HL-60/S4 treated with phorbol 12-myristate 13-acetate at 8.2 ng/mL for 4 days and 3 days (cell line): ENCODE results near the gene ARSD.
"Not testable (repeated sequence)": the region's sequence is repeated elsewhere in the genome, so short reads cannot be mapped to it uniquely, and the experiment has no call there.

ENCODE experiments used
- in situ Hi-C: fragments of 300-500 bp; cut with MboI; formaldehyde crosslinking; loops from 2 replicates; pipeline ENCODE4 v1.15.0; 2022; ENCODE audit warnings: low sequenced_read_pairs

Gene ARSD

DNA sequence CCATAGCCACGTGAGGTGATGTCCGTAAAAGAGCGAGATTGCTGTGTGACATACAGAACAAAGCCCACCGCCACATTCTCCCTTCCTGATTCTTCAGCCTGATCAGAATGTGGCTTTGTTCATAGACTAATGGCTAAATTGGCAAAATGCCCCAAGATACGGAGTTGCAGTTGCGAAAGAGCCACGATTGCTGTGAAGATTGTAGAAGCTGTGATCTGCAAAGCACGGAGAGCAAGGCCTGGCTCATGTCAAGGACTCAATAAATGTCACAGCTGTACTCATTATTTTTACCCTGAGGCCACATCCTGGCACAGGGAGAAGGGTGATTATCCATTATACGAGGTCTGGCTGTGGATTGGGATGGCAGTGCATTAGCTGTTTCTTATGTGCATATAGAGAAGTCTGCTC lies 34.2 kb downstream of the ARSD start:
- in situ Hi-C loops, result no loop called here

DNA sequence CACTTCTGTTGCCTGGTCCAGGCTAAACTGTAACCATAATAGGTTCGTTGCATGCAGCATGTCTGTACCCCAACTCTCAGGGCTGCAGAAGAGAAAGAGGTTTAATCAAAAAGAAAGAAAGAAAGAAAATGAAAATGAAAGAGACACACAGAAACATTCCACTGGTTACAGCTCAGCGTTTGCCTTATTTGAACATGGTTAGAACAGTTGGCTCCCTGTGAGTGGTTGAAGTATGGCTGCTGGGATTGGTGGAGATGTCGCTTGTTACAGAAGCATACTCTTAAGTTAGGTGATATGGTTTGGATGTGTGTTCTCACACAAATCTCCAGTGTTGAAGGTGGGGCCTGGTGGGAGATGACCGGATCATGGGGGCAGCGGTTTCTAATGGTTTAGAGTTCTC lies 36.3 kb downstream of the ARSD start:
- in situ Hi-C loops, result no loop called here

DNA sequence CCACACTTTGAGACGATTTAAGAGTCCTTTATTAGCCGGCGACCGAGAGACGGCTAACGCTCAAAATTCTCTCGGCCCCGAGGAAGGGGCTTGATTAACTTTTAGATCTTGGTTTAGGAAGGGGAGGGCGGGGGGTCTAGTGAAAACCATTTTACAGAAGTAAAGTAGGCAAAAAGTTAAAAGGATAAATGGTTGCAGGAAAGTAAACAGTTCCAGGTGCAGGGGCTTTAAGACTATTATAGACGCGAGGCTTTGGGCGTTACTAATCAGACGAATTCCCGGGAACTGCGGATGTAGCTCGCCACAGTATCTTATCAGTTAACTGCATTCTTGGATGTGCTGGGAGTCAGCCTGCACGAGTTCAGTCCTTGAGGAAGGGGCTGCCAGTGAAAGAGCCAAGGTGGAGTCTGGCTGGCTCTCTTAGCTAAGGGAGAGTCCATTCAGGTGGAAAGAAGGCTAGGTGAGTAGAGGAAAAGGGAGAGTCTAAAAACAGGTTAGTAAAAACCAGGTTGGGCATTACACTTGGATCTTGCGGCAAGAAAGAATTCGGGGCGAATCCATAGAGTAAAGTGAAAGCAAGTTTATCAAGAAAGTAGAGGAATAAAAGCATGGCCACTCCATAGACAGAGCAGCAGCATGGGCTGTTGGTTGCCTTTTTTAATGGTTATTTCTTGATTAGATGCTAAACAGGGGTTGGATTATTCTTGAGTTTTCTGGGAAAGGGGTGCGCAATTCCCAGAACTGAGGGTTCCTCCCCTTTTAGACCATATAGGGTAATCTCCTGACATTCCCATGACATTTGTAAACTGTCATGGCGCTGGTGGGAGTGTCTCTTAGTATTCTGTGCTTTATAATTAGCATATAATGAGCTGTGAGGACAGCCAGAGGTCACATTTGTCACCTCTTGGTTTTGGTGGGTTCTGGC lies 38.3 kb downstream of the ARSD start:
- in situ Hi-C loops, result not testable (repeated sequence)

DNA sequence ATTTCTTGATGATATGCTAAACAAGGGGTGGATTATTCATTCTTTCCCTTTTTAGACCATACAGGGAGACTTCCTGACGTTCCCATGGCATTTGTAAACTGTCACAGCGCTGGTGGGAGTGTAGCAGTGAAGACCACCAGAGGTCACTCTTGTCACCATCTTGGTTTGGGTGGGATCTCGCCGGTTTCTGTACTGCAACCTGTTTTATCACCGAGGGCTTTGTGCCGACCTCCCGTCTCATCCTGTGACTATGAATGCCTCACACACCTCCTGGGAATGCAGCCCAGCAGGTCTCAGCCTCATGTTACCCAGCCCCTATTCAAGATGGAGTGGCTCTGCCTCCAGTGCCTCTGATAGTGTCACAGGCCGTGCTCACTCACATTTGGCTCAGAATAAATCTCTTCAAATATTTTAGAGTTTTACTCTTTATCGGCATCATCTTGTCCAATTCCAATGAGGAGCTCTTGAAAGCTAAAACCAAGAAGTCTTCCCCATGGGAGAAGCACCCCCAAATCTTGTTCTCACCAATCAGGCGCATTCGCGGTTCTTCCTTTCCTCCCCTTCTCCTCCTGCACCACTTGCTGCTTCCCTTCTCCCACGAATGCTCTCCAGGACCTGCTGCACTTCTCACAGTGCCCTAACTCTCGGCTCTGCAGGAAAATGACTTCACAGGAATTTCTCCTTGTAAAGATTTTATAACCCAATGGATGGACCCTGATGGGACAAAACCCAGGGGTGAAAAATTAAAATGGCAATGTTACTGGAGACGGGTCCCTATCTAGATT lies 39.2 kb downstream of the ARSD start:
- in situ Hi-C loops, result not testable (repeated sequence)

DNA sequence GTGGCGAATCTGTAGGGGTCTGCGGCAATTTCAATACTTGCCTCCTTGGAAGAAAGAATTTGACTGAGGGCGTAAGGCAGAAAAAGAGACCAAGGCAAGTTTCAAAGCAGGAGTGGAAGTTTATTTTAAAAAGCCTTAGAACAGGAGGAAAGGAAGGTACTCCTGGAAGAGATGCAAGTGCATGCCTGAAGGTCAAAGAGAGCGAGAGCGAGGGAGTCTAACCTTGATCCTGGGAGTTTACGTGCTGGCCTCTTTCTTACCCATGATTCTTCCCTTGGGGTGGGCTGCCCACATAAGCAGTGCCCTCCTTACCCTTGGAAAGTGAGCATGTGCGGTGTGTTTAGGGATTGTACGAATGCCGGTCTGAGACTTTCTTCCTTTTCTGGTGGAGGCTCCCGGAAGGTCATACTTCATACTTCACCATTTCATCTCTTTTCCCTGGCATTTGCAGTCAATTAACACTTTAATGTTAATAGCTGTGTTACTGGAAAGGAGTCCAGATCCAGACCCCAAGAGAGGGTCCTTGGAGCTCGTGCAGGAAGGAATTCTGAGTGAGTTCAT lies 40.0 kb downstream of the ARSD start:
- in situ Hi-C loops, result no loop called here

DNA sequence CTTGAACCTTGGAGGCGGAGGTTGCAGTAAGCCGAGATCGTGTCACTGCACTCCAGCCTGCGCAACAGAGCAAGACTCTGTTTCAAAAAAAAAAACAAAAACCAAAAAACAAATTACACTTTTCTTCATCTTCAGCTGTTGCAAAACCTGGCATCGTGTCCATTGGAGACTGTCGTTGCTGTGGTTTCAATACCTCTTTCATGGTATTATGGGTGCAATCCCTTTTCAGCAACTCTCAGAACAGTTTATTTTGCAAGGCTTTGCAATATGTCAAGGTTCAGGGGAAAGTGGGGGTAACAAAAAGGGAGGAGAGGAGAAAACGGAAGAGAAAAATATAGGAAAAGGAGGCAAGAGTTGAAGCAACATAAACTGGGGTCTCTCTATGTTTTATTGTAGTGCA lies 40.8 kb downstream of the ARSD start:
- in situ Hi-C loops, result no loop called here

DNA sequence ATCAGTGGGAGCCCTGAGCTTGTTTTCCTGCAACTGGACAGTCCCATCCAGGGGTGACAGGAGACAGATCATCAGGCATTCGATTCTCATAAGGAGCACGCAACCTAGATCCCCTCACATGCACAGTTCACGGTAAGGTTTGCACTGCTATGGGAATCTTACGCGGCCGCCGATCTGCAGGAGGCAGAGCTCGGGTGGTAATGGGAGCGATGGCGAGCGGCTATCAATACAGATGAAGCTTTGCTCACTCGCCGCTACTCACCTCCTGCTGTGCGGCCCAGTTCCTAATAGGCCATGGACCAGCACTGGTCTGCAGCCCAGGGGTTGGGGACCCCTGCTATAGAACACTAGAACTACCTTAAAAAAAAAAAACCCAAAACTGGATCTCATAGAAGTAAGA lies 45.4 kb downstream of the ARSD start:
- in situ Hi-C loops, result no loop called here

DNA sequence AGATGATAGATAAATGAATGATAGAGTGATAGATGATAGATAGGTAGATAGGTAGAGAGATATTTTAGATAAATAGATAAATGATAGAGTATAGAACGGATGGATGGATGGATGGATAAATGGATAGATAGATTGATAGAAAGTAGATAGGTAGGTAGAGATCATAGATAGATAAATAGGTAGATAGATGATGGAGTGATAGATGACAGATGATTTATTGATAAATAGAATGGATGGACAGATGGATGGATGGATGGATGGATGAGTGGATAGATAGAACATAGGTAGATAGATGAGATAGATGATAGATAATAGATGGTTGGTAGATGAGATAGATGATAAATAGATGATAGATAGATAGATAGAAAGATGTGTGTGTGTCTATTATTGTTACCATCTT lies 49.5 kb downstream of the ARSD start:
- in situ Hi-C loops, result no loop called here

DNA sequence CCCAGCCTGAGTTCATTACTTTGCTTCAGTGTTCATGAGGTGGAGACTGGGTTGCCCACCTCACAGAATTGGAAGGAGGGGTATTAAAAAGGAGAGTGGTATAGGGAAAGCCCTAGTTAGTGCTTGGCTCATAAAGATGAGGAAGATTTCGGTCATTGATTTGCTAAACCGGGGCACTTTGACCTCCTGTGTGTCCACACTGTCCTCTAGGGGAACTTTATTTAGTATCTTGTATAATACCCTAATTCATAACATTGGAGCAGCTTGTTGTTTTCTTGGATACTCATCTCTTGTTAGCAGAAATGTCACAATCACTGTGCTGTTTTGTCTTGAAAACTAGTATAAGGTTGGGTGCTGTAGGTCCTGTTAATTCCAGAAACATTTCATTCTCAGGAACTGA lies 50.6 kb downstream of the ARSD start:
- in situ Hi-C loops, result no loop called here

DNA sequence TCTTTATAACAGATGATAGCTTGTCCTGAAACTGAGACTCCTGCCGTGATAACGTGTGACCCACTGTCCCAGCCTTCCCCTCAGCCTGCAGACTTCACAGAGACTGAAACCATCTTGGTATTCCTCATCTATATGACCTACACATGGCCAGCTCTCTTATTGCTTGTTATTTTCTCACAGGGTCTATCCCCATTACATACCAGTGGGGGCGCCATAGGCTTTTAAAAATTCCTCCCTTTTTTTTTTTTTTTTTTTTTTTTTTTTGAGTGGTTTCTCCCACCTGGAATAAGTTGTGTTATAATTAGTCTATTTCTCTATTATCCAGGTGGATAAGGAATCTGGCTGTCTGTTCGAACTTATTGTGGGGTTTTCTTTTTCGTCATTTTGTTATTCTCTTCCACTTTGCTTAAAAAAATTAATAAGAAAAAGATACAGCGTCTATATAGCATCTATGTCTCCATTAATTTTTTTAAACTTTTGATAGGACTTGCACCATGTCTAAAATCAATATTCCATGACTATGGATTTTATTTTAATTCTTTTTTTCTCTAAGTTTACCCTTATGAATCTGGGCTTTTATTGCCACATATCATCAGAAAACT lies 53.2 kb downstream of the ARSD start:
- in situ Hi-C loops, result no loop called here

DNA sequence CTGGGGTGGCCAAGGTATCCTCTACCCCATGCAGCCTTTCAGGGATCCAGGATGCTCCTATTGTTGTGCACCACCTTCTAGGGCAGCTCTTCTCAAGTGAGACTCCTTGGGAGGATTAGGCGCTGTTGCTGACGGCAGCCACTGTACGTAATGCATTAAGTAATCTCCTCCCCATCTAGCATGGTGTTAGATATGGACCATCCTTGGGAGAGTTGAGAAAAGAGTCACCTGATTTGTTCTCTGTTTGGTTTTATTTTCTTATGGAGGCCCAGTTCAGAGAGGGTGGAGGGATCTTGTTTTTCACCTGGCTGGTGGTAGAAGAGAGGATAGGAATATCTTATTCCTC lies 54.0 kb downstream of the ARSD start:
- in situ Hi-C loops, result no loop called here

DNA sequence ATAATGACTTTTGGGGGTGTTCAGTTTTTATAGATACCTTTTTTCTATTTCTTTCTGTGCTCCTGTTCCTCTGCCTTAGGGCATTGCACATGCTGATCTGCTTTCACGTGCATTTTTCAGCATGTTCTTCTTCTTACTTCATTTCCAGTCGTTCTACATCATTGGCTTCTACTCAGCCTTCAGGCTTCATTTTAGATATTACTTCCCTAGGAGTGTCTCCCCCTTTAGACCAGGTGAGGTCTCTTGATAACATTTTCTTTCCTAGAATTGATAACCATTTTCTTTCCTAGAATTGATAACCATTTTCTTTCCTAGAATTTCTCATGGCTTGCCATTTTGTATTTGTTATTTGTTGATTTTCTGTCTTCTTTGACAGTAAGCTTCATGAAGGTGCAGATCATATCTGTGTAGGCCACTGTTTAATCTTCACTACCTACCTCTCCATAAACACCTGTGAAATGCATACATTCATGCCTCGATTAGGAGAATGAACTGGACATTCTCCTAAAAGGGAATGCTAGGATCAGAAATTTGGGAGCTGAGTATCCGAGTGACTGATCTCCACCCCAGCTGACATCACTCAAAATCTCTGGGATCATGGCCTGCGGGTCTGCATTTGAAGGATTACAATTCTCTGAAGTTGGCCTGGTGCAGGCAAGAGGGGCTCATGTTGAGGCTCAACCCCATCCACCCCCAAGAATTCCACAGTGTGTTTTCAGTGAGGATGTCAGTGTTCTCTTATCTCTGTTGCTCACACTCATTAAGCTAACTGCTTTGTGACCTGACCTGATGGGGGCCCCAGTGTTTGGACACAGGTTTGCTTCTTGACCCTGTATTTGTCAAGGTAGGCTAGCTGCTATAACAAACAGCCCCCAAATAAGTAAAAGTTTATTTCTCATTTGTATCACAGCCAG lies 54.7 kb downstream of the ARSD start:
- in situ Hi-C loops, result no loop called here

DNA sequence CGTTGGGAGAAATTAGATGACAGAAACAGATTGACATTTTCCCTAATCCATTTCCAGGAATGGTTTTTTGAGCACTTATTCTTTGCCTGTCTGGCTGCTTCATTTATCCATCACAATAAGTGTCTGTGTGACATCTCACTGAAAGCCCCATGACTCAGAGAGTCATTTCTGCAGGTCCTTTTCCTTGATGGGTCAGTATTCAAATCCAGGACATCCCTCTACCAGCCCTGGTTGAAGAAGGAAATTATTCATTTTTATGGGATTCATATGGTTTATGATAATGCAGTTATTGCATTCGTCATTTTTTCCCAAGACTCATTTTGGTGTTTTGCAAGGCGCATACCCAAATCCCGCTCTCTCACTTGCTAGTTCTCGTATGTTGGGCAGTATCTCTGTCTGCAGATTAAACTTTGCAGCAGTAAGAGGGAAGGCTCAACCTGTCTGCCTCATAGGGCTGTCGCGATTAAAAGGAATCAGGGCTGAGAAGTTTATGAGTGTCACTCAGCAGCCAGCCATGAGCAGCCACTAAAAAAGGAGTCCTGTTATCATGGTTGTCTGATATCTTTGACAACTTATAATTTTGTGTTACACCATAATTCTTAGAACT lies 56.4 kb downstream of the ARSD start:
- in situ Hi-C loops, result no loop called here

DNA sequence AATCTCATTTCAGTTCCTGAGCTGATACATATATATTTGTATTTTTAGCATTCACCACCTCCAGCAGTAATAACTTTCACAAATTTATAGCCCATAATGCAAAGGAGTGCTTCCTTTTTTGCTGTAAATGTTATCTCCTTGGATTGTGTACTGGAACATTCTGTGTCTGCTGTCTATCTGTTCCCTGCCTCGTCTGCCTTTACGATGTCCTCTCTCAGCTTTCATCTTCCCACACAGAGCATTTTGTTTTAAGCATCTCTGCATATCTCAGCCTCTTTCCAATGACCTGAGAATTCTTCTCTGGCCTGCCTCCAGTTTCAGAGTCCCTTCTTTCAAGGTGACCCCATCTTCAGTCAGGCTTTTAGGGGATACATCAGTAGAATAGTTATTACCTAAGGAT lies 57.3 kb downstream of the ARSD start:
- in situ Hi-C loops, result no loop called here

DNA sequence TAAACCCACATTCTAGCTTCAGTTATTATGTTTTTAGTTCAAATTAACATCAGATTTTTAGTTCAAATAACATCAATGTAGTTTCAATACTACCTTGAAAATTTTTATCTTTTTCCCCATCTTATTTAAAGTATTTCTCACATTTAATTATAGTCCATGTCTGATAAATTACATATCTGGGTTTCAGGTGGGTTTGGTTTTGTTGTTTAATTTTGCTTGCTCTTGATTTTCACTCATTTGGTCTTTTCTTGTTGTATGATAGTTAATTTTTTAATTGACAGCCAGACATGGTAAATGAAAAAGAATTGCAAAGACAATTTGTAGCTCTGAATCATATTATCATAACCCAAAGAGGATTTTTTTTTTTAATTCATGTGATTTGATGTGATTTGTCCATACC lies 58.5 kb downstream of the ARSD start:
- in situ Hi-C loops, result no loop called here

DNA sequence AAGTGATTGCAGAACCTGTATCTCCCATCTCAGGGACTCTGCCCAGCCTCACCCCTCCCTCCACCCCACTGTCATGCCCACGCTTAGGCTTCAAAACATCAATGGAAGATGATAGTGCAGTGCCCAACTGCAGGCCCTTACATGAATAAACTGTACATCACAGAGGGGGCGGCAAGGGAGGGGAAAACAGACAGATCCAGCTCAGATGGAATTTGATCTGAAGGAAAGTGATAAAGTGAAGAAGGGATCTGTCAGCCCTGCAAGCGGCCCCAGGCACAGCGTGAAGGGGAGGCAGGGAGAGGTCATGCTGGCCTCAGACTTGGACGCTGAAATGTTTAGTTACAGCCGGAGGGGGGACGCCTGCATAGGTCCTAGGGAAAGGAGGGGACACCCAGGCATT lies 61.9 kb downstream of the ARSD start:
- in situ Hi-C loops, result no loop called here

DNA sequence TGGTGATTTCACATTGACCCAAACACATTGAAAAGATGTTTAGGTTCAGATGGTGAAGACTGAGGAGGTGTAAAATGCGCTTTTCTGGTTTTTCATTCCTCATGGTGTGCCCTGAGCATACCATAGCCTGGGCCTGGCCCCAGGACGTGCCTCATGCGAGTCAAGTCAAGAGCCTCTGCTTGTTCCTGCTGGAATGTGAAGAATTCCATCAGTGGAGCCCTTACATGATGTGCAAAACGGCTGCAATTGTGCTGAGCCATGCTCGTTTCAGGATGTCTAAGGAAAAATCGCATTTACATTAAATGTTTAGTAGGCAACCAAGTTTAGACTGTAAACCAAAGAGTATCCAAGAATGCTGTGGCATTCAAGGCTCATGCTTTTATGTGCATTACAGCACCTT lies 65.5 kb downstream of the ARSD start:
- in situ Hi-C loops, result no loop called here

DNA sequence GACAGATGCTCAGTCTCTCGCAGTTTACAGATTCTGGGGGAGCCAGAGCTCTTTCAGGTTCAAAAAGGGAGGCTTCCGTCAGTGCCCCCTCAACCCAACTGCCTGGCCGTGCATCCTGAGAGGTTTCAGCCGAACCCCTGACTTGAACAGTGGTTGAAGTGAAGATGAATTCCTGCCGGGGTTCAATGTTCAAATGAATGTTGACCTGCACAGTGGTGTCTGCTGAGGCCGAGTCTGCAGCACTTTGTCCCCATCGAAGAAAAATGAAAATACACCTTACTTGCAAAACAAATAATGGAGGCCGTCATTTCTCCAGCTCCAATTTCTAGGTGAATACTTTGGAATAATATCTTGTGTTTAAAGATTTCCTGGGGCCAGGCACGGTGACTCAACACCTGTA lies 66.7 kb downstream of the ARSD start:
- in situ Hi-C loops, result no loop called here

DNA sequence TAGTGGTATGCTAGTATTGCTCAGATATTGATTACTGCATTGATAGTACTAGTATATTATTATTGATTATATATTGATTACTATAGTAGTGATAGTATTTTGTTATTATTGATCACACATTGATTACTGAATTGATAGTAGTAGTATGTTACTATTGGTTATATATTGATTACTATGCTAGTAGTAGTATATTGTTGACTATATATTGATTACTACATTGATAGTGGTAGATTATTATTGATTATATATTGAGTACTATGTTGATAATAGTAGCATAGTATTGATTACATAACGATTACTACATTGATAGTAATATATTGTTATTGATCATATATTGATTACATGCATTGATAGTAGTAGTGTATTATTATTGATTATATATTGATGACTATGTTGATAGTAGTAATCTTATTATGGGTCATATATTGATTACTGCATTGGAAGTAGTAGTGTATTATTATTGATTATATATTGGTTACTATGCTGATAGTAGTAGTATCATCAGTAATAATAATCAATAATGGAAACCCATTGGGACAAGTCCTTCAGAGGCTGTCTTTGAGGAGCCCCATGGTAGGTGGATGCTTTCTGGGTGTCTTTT lies 69.8 kb downstream of the ARSD start:
- in situ Hi-C loops, result no loop called here

DNA sequence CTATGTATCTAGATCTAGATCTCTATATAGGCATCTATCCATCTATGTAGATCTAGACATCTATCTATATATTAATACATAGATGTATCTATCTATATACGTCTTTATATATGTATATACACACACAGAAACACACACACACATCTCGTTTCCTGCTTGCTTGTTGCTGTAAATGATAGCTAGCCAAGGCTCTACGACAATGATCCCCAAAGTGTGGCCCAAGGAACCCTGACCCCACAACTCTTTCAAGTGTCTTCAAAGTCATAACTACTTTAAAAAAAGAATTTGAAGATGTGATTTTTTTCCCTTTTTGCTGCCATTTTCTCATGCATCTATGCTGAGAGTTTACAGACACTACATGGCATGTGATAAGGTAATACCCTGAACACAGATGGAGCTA lies 71.6 kb downstream of the ARSD start:
- in situ Hi-C loops, result no loop called here
